ENCODE data around the gene RBP5.

RBP5 gene

GRCh38 chr12:7128681-7129286, at the start of gene RBP5:
Gene RBP5 (minus strand): TSS chr12:7128889. CDS start chr12:7128775, 114 bp downstream.
- DNase-seq, result no peak

- no peak for DNase-seq
Measured at GRCh38 chr12:7178481-7178880, 49.8 kb upstream of the RBP5 start.

GRCh38 chr12:7176595-7176994, 47.9 kb upstream of the RBP5 start:
- no peak for DNase-seq

- DNase-seq, result no peak
Measured at GRCh38 chr12:7175493-7175892, 46.8 kb upstream of the RBP5 start.

- DNase-seq, result no peak
Measured at GRCh38 chr12:7171854-7172253, 43.2 kb upstream of the RBP5 start.

GRCh38 chr12:7169951-7170350, 41.3 kb upstream of the RBP5 start:
- no peak for DNase-seq

GRCh38 chr12:7162691-7163114, 34.0 kb upstream of the RBP5 start:
- peak; percentile 100 for DNase-seq

- no peak for DNase-seq
Measured at GRCh38 chr12:7161811-7162210, 33.1 kb upstream of the RBP5 start.

- DNase-seq, result no peak
Measured at GRCh38 chr12:7161327-7161726, 32.6 kb upstream of the RBP5 start.

GRCh38 chr12:7160183-7160582, 31.5 kb upstream of the RBP5 start:
- peak; percentile 83 for DNase-seq

- DNase-seq, result no peak
Measured at GRCh38 chr12:7158781-7159609, 30.3 kb upstream of the RBP5 start.

- DNase-seq, result no peak
Measured at GRCh38 chr12:7157391-7157790, 28.7 kb upstream of the RBP5 start.

GRCh38 chr12:7156259-7157197, 27.8 kb upstream of the RBP5 start:
- DNase-seq, result no peak

- no peak for DNase-seq
Measured at GRCh38 chr12:7155471-7156034, 26.9 kb upstream of the RBP5 start.

- no peak for DNase-seq
Measured at GRCh38 chr12:7154901-7155470, 26.3 kb upstream of the RBP5 start.

- DNase-seq, result no peak
Measured at GRCh38 chr12:7154042-7154441, 25.4 kb upstream of the RBP5 start.

GRCh38 chr12:7152818-7153217, 24.1 kb upstream of the RBP5 start:
- no peak for DNase-seq

GRCh38 chr12:7151532-7151931, 22.8 kb upstream of the RBP5 start:
- DNase-seq, result no peak

GRCh38 chr12:7150841-7151240, 22.2 kb upstream of the RBP5 start:
- DNase-seq, result no peak

- no peak for DNase-seq
Measured at GRCh38 chr12:7150356-7150755, 21.7 kb upstream of the RBP5 start.

GRCh38 chr12:7146906-7147305, 18.2 kb upstream of the RBP5 start:
- DNase-seq, result no peak

GRCh38 chr12:7146228-7146627, 17.5 kb upstream of the RBP5 start:
- DNase-seq, result peak; percentile 54

GRCh38 chr12:7145671-7146070, 17.0 kb upstream of the RBP5 start:
- no peak for DNase-seq

All from NCI-H2171 treated with DMSO at 0.1 percent for 48 hours (cell line).